ENCODE data around the gene CLDN22. TPM values are rescaled to one million over a fixed set of nuclear protein-coding genes. Genes with fewer than 3 reads are reported as not detected.

The CLDN22 gene
- total and polyA plus RNA-seq, 9 of the 15 experiments (the other 6 are each of a cell fraction or from before 2014, with no cell fraction given), result 0.21 TPM; not detected in 8

DNA sequence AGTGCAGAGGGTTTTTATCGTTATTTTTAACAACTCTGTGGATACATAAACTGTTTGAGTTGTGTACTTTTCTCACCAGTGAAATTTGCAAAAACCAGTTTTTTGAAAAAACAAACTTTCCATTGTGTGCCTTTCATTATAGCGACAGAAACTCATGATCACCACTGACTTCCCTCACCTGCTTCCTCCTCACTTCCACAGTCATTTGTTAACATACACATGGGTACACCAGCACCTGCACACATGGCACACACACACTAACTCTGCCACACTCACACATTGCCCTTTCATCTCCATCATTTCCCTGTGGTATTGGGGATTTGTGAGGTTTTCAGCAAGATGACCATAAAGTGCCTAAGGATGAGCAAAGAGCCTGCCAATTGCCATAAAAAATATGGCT lies 20.6 kb downstream of the CLDN22 start:
- WGBS (ENCODE audit: insufficient coverage, low coverage, missing lambda C conversion rate), result 52% methylated on average over 2 of the region's 2 CpGs
- no TSS peak for BruUV-seq (replicated peaks)

More for the DNA sequence above, 20.6 kb downstream of the CLDN22 start:
- CTCF ChIA-PET (ENCODE audit: low intra/inter-chr PET ratio), result no interaction called here
- Histone ChIP-seq H3K9me3 (replicated peaks; ENCODE audit: control insufficient read depth, insufficient read depth, low read depth, low read length) (no peaks in the 10 kb centered on the region), H3K9ac (ENCODE audit: insufficient read depth in 1 of 2, low read depth in 2 of 2, low read length in 2 of 2) (no peak overlapping the region), H3K79me2 (ENCODE audit: control insufficient read depth, insufficient read depth, low read length) (no peaks in the 10 kb centered on the region), H3K36me3 (ENCODE audit: control insufficient read depth, insufficient read depth, low read length) (peaks cover 8% of the 10 kb centered on the region; the same call in 1 of the 3 replicates), H3K27ac (ENCODE audit: extremely low read depth, low read depth, low read length) (no peak overlapping the region), H3K4me2 (ENCODE audit: insufficient read depth, low read length) (no peak overlapping the region), H4K20me1 (replicated peaks; ENCODE audit: control insufficient read depth, insufficient read depth, low read length) (no peaks in the 10 kb centered on the region), H3K4me3 (no peak overlapping the region), H3K9me1 (ENCODE audit: control insufficient read depth, insufficient read depth, low read length) (no peaks in the 10 kb centered on the region), H2AFZ (ENCODE audit: low read depth, low read length) (no peak overlapping the region), H3K27me3 (ENCODE audit: control insufficient read depth in 2 of 2, insufficient read depth in 2 of 2, low read length in 2 of 2) (no peaks in the 10 kb centered on the region), H3K4me1 (replicated peaks in 1 of 2; ENCODE audit: control insufficient read depth in 2 of 2, insufficient read depth in 2 of 2, low read length in 2 of 2) (no peaks in the 10 kb centered on the region)
- intact Hi-C loops (cut with micrococcal nuclease), result no loop called here
- in situ Hi-C loops (cut with MboI), result no loop called here
- POLR2A ChIA-PET, result no interaction called here
- TF ChIP-seq SRF (CRISPR knock-in tag; IDR thresholded peaks at IDR 0.05) (no peak), ESRRA (IDR thresholded peaks at IDR 0.05; ENCODE audit: borderline replicate concordance, low read depth) (no peak), RBM17 (IDR thresholded peaks at IDR 0.05; ENCODE audit: borderline replicate concordance, low read depth, low read length) (no peak), CBFA2T3 (IDR thresholded peaks at IDR 0.05) (no peak), RFX5 (IDR thresholded peaks at IDR 0.05; ENCODE audit: low read depth, low read length) (no peak), ZNF274 (IDR thresholded peaks at IDR 0.05; ENCODE audit: borderline replicate concordance, low read depth, low read length) (no peak), RBBP5 (IDR thresholded peaks at IDR 0.05; ENCODE audit: borderline replicate concordance, insufficient read depth, low read length, poor library complexity, severe bottlenecking) (no peak), MCM2 (IDR thresholded peaks at IDR 0.05; ENCODE audit: low read depth) (no peak), SIX5 (IDR thresholded peaks at IDR 0.05; ENCODE audit: borderline replicate concordance in 1 of 2, insufficient read depth in 1 of 2, low read depth in 1 of 2, low read length in 2 of 2) (no peak), ZFP36 (IDR thresholded peaks at IDR 0.05; ENCODE audit: low read depth, low read length, partially characterized antibody) (no peak)
- TF ChIP-seq, protein P1, sequence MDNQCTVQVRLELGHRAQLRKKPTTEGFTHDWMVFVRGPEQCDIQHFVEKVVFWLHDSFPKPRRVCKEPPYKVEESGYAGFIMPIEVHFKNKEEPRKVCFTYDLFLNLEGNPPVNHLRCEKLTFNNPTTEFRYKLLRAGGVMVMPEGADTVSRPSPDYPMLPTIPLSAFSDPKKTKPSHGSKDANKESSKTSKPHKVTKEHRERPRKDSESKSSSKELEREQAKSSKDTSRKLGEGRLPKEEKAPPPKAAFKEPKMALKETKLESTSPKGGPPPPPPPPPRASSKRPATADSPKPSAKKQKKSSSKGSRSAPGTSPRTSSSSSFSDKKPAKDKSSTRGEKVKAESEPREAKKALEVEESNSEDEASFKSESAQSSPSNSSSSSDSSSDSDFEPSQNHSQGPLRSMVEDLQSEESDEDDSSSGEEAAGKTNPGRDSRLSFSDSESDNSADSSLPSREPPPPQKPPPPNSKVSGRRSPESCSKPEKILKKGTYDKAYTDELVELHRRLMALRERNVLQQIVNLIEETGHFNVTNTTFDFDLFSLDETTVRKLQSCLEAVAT (IDR thresholded peaks at IDR 0.05), result no peak
- TF ChIP-seq, protein P2, sequence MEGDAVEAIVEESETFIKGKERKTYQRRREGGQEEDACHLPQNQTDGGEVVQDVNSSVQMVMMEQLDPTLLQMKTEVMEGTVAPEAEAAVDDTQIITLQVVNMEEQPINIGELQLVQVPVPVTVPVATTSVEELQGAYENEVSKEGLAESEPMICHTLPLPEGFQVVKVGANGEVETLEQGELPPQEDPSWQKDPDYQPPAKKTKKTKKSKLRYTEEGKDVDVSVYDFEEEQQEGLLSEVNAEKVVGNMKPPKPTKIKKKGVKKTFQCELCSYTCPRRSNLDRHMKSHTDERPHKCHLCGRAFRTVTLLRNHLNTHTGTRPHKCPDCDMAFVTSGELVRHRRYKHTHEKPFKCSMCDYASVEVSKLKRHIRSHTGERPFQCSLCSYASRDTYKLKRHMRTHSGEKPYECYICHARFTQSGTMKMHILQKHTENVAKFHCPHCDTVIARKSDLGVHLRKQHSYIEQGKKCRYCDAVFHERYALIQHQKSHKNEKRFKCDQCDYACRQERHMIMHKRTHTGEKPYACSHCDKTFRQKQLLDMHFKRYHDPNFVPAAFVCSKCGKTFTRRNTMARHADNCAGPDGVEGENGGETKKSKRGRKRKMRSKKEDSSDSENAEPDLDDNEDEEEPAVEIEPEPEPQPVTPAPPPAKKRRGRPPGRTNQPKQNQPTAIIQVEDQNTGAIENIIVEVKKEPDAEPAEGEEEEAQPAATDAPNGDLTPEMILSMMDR (IDR thresholded peaks at IDR 0.05 in 2 of 3, conservative IDR thresholded peaks at IDR 0.05 in 1 of 3; ENCODE audit: insufficient read depth in 2 of 3, low read depth in 1 of 3, low read length in 3 of 3), result no peak
- no peak for FAIRE-seq
- no peak for ATAC-seq
- no peak for DNase-seq (ENCODE audit: extremely low read depth in 1 of 4, low spot score in 3 of 4)

Measured in K562 (cell line).